Measurements from ENCODE around the gene MTRF1. TPM values are rescaled to one million over a fixed set of nuclear protein-coding genes. Genes with fewer than 3 reads are reported as not detected.

The MTRF1 gene
- total RNA-seq, 1 donor from 2014 or later = 12.9 TPM

DNA sequence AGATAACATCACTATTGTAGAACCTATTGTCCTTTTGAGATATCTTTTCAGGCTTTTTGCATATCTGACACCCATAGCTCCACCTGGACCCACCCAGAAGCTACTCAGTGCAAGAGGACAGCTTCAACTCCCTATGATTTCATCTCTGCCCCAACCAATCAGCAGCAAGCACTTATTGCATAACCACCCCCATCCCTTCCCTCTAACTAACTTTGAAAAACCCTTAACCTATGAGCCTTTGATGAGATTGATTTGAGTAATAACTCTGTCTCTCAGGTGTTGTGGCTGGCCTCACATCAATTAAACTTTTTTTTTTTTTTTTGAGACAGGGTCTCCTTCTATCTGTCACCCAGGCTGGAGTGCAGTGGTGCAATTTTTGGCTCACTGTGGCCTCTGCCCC, 13.4 kb upstream of the MTRF1 start:
- no peaks in the 10 kb centered on the region for H3K4me1 Mint-ChIP-seq (ENCODE audit: unreplicated experiment)
- H3K4me3 Mint-ChIP-seq (ENCODE audit: unreplicated experiment) = no peak overlapping the region
- no peak for DNase-seq (ENCODE audit: extremely low spot score, unreplicated experiment)
- no peak overlapping the region for H3K27ac Mint-ChIP-seq (ENCODE audit: unreplicated experiment)
- H3K9me3 Mint-ChIP-seq (ENCODE audit: unreplicated experiment) = no peaks in the 10 kb centered on the region
- TF ChIP-seq CTCF (IDR thresholded peaks at IDR 0.05) = no peak
- peaks cover 7% of the 10 kb centered on the region for H3K27me3 Mint-ChIP-seq (ENCODE audit: unreplicated experiment)
- H3K36me3 Mint-ChIP-seq (ENCODE audit: unreplicated experiment) = no peaks in the 10 kb centered on the region

DNA sequence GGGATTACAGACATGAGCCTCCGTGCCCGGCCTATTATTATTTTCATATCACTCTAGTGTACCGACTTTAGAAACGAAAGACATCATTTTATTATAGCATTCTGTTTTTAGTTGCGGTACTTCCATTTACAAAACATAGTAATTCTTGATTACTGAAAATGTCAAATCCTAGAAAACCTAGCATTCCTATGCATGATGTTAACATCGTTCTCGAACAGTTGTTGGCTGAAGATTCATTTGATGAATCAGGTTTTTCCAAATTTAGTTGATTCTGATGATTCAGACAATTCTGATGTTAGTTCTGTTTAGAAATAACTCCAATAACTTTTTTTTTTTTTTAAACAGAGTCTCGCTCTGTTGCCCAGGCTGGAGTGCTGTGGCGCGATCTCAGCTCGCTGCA, 11.5 kb upstream of the MTRF1 start:
- H3K4me1 Mint-ChIP-seq (ENCODE audit: unreplicated experiment) = no peaks in the 10 kb centered on the region
- no peak overlapping the region for H3K4me3 Mint-ChIP-seq (ENCODE audit: unreplicated experiment)
- H3K27ac Mint-ChIP-seq (ENCODE audit: unreplicated experiment) = no peak overlapping the region
- DNase-seq (ENCODE audit: extremely low spot score, unreplicated experiment) = no peak
- H3K27me3 Mint-ChIP-seq (ENCODE audit: unreplicated experiment) = peaks cover 7% of the 10 kb centered on the region
- no peak for TF ChIP-seq CTCF (IDR thresholded peaks at IDR 0.05)
- H3K9me3 Mint-ChIP-seq (ENCODE audit: unreplicated experiment) = no peaks in the 10 kb centered on the region
- no peaks in the 10 kb centered on the region for H3K36me3 Mint-ChIP-seq (ENCODE audit: unreplicated experiment)

DNA sequence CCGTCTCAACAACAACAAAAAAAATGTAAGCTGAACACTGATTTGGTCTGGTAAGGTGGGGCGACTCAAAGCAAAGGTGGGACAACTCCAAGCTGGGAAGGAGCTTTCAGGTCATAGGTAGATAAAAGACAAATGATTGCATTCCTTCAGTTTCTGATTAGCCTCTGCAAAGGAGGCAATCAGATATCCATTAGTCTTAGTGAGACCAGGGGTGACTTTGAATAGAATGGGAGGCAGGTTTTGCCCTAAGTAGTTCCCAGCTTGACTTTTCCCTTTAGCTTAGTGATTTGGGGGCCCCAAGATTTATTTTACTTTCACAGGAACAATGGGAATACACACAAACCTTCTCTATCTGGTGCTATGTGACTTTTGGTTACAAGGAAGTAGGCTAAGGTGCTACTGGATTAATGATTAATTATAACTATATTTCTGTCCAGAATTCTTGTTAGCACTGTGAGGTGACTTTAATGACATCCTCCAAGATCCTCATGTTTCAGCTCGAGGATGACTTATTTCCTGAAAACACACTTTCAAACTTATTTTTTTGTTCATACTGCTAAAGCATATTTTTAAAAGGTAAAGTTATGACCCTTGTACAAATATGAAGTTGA, 10.6 kb upstream of the MTRF1 start:
- Mint-ChIP-seq H3K9me3 (ENCODE audit: unreplicated experiment) (no peaks in the 10 kb centered on the region), H3K4me1 (ENCODE audit: unreplicated experiment) (no peaks in the 10 kb centered on the region), H3K27ac (ENCODE audit: unreplicated experiment) (no peak overlapping the region), H3K27me3 (ENCODE audit: unreplicated experiment) (peaks cover 7% of the 10 kb centered on the region), H3K4me3 (ENCODE audit: unreplicated experiment) (no peak overlapping the region), H3K36me3 (ENCODE audit: unreplicated experiment) (no peaks in the 10 kb centered on the region)
- TF ChIP-seq CTCF (IDR thresholded peaks at IDR 0.05) = no peak
- DNase-seq (ENCODE audit: extremely low spot score, unreplicated experiment) = no peak

- no peak for DNase-seq (ENCODE audit: extremely low spot score, unreplicated experiment)
- TF ChIP-seq CTCF (IDR thresholded peaks at IDR 0.05) = no peak
- H3K4me3 Mint-ChIP-seq (ENCODE audit: unreplicated experiment) = no peak overlapping the region
- H3K36me3 Mint-ChIP-seq (ENCODE audit: unreplicated experiment) = no peaks in the 10 kb centered on the region
- no peaks in the 10 kb centered on the region for H3K4me1 Mint-ChIP-seq (ENCODE audit: unreplicated experiment)
- H3K9me3 Mint-ChIP-seq (ENCODE audit: unreplicated experiment) = no peaks in the 10 kb centered on the region
- peaks cover 7% of the 10 kb centered on the region for H3K27me3 Mint-ChIP-seq (ENCODE audit: unreplicated experiment)
- no peak overlapping the region for H3K27ac Mint-ChIP-seq (ENCODE audit: unreplicated experiment)
Observed at GRCh38 chr13:41271456-41272285, 8.3 kb upstream of the MTRF1 start.

DNA sequence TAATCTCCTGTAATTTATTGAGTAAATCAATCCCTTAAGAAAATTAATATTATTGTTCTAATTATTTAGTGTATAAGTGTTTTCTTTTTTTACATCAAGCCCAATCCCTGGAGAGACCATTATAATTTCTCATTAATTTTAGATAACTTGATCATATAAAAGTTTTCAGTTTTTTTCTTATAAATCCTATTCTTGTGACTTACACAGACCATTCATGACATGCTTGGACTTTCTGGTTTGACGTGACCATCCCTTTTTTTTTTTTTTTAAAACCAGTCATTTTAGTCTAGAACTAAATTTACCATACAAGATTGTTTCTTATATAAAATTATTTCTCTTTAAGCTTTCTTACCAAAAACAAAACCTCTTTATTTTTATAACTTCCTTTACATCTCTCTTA, 5.4 kb upstream of the MTRF1 start:
- H3K27me3 Mint-ChIP-seq (ENCODE audit: unreplicated experiment) = peaks cover 7% of the 10 kb centered on the region
- no peak overlapping the region for H3K27ac Mint-ChIP-seq (ENCODE audit: unreplicated experiment)
- no peaks in the 10 kb centered on the region for H3K36me3 Mint-ChIP-seq (ENCODE audit: unreplicated experiment)
- H3K4me1 Mint-ChIP-seq (ENCODE audit: unreplicated experiment) = peaks cover under 1% of the 10 kb centered on the region
- no peak for TF ChIP-seq CTCF (IDR thresholded peaks at IDR 0.05)
- no peaks in the 10 kb centered on the region for H3K9me3 Mint-ChIP-seq (ENCODE audit: unreplicated experiment)
- no peak for DNase-seq (ENCODE audit: extremely low spot score, unreplicated experiment)
- H3K4me3 Mint-ChIP-seq (ENCODE audit: unreplicated experiment) = no peak overlapping the region
